Stimulated activated CD4-positive, alpha-beta T cell treated with anti-CD3 and anti-CD28 coated beads, Interleukin-12 subunit alpha, Interleukin-12 subunit beta, amount 100 ng/mL, for 24 hours (primary cell): ENCODE measurements around the gene ITGA11.

Experiments used
- DNase-seq, 2 experiments: peaks; one replicate each; pipeline ENCODE4 v3.0.0-alpha.2; 2020; ENCODE audit warnings: low read depth in 2 of 2

The ITGA11 gene, protein sequence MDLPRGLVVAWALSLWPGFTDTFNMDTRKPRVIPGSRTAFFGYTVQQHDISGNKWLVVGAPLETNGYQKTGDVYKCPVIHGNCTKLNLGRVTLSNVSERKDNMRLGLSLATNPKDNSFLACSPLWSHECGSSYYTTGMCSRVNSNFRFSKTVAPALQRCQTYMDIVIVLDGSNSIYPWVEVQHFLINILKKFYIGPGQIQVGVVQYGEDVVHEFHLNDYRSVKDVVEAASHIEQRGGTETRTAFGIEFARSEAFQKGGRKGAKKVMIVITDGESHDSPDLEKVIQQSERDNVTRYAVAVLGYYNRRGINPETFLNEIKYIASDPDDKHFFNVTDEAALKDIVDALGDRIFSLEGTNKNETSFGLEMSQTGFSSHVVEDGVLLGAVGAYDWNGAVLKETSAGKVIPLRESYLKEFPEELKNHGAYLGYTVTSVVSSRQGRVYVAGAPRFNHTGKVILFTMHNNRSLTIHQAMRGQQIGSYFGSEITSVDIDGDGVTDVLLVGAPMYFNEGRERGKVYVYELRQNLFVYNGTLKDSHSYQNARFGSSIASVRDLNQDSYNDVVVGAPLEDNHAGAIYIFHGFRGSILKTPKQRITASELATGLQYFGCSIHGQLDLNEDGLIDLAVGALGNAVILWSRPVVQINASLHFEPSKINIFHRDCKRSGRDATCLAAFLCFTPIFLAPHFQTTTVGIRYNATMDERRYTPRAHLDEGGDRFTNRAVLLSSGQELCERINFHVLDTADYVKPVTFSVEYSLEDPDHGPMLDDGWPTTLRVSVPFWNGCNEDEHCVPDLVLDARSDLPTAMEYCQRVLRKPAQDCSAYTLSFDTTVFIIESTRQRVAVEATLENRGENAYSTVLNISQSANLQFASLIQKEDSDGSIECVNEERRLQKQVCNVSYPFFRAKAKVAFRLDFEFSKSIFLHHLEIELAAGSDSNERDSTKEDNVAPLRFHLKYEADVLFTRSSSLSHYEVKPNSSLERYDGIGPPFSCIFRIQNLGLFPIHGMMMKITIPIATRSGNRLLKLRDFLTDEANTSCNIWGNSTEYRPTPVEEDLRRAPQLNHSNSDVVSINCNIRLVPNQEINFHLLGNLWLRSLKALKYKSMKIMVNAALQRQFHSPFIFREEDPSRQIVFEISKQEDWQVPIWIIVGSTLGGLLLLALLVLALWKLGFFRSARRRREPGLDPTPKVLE

GRCh38 chr15:68431792-68432401 is at the start of gene ITGA11:
TSS of gene ITGA11 (minus strand) at chr15:68432163. CDS start at chr15:68432066, 97 bp downstream.
- DNase-seq = no peak

DNA sequence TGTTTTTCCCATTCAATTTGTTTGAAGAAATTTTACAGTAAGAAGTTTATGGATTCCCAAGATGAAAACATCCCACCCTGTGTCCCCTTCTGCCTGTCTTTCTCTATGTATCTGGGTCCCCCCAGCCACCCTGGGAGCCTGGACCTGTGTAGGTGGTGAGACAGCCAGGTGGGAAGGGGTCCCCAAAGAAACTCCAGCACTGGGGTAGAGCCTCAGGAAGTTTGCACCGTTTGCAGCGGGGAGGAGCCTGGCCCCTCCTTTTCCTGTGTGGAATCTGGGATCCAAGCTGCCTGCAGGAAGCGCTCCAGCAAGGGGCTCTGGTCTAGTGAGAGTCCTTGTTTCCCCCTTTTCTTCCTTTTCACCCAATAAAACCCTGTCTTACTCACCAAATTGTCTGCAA is 49.4 kb upstream of the ITGA11 start:
- no peak for DNase-seq

- no peak for DNase-seq
Observed at GRCh38 chr15:68480296-68480695, 48.3 kb upstream of the ITGA11 start.

DNA sequence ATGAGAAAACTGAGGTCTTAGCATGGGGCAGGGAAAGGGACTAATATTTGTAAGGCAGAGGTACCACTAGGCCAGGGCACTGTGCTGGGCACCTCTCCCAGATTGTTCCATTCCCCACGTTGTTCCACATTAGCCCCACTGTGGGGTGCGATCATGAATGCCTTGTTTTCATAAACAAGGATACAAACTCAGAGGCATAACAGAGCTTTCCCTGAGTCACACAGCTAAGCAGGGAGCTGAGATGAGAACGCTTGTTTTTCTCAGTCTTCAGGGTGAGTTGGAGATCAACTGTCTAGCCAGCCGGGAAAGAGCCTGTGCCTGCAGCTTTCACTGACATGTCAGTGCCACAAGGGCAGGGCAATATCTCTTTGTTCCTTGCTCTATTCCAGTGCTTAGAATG is 47.9 kb upstream of the ITGA11 start:
- DNase-seq = no peak

DNA sequence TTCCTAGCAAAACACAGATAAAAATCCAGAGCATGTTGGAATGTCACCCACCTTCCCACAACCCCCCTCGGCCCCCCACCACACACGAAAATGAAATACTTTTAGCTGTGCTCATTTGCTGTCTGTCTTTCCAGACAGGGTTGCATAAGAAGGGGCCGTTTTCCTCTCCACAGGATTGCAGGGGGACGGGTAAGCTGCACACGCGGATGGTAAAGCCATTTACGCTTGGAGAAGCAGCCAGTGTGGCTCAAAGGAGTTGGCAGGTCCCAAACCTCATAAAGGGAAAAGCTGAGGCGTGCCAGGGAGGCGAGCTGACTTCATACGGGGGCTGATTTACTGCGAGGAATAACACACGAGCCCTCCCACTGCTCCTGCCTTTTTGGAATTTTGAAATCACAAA is 47.4 kb upstream of the ITGA11 start:
- no peak for DNase-seq

- DNase-seq = no peak
Observed at GRCh38 chr15:68478853-68479252, 46.9 kb upstream of the ITGA11 start.

- no peak for DNase-seq
Observed at GRCh38 chr15:68475449-68475848, 43.5 kb upstream of the ITGA11 start.

- DNase-seq = no peak
Observed at GRCh38 chr15:68471541-68471940, 39.6 kb upstream of the ITGA11 start.

GRCh38 chr15:68470976-68471375 is 39.0 kb upstream of the ITGA11 start:
- no peak for DNase-seq

- DNase-seq = no peak
Observed at GRCh38 chr15:68470049-68470742, 38.2 kb upstream of the ITGA11 start.

GRCh38 chr15:68469162-68470048 is 37.4 kb upstream of the ITGA11 start:
- DNase-seq = no peak

DNA sequence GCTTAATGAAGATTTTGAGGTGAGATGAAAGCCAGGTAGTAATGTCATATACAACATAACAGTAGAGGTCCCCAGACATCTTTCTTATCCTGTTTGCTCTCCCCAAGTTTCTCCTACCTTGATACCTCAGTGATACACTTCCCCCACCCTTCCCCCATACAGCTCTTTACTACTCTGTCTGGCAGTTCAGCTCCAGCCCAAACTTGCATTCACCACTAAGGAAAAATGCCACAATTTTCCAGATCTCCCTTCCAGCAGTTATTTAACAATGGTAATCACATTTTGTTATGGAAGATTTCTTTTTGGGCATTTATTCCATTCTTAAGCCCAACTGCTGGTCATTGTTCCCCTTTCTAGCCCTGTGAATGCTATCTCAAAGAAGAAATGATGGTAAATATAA is 34.9 kb upstream of the ITGA11 start:
- no peak for DNase-seq

- DNase-seq = no peak
Observed at GRCh38 chr15:68465861-68466560, 34.0 kb upstream of the ITGA11 start.

DNA sequence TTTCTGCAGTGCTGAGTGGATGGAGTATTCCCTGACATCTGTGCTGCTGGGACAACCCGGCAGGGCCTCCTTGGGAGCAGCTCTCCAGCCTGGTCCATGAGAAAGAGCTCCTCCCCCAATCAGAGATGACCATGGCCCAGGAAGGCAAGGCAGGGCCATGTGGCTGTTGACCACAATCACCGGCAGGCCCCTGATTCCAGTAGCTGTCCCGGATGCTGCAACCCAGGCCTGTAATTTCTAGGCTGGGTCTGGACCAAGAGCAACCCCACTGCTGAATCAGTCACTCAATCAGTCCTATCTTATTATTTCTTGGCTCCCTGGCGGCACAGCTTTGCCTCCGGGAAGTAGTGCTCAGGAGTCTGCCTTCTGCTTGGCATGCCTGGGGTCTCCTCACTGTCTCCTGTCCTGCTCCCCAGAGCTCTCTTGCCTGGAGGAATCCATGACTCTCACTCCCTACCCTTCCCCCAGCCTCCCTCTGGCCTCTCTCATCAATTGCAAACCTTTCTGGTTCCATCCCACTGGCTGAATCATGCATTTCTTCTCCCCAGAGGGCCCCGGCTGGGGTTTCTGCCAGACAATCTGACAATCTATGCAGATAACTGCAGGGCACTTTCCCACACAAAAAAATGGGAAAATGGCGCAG is 32.6 kb upstream of the ITGA11 start:
- DNase-seq = no peak

- DNase-seq = no peak
Observed at GRCh38 chr15:68463996-68464395, 32.0 kb upstream of the ITGA11 start.

GRCh38 chr15:68463444-68463843 is 31.5 kb upstream of the ITGA11 start:
- no peak for DNase-seq

DNA sequence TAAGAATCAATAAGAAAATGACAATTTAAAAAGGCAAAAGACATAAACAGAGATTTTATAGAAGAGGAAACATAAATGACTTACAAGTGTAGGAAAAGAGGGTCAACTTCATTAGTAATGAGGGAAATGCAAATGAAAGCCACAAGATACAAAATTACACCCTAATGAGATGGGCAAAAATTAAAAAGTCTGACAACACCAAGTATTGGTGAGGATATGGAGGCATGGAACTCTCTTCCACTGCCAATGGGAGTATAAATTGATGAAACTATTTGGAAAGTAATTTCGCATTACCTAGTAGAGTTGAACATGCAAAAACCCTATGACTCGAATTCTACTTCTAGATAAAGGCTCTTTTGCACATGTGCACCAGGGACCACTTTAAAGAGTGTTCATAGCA is 28.2 kb upstream of the ITGA11 start:
- no peak for DNase-seq

GRCh38 chr15:68450192-68450591 is 18.2 kb upstream of the ITGA11 start:
- no peak for DNase-seq

DNA sequence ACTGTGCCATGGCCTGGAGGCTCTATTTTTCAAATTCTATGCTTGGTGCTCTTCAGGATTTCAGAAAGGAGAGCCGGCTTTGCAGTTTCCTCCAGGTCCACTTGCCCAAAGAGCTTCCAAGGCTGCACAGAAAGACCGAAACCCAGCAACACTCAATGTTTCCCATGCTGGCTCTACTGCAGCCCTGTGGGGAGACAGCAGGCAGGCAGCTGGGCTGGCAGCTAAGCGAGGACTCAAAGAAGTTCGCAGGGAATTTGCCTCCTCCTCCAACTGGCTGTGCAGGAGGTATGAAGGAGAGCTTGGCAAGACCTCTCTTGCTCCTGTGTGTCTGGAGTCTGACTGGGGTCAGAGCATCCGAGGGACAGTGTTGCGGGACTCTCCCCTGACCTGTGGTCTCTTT is 17.4 kb upstream of the ITGA11 start:
- no peak for DNase-seq
